ENCODE measurements around the gene REXO5.

The REXO5 gene

DNA sequence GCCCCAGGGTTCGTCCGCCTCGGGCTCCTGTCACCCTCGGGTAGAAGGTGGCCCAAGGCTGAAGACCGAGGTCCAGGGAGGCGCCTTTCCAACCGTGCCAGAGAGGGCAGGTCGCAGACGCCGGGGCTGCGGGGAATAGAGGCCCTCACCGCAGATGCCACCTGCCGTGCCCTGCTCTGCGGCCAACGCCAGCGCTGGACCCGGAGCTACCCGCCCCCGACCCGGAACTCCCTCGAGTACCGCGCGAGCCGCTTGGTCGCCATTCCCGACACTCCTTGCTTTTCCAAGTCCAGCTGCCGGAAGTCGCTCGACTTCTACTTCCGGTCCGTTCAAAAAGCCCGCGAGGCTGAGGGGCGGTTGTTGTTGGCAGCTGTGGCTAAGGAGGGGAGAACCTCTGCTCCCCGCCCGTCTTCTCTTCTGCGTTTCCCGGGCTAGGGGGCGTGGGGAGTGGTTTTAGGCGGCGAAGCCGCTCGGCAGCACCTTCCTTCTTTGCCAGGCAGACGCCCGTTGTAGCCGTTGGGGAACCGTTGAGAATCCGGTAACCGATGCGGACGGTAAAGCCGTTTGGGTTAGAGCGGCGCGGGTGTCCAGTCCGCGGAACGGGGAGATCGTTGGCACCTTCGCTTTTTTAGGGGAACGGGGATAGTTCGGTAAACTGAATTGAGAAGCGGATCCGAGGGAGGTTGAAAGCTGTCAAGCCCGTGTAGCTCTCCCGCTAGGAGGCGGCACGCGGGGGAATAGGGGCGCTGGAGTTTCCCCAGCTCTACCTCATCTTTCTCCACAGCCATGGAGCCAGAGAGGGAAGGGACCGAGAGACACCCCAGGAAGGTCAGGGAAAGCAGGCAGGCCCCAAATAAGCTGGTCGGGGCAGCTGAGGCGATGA, at the start of gene REXO5, which contains the start of gene ERI2 (continued):
- TF ChIP-seq, protein P1, sequence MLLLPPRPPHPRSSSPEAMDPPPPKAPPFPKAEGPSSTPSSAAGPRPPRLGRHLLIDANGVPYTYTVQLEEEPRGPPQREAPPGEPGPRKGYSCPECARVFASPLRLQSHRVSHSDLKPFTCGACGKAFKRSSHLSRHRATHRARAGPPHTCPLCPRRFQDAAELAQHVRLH (tag by site-specific recombination; IDR thresholded peaks at IDR 0.05), result 0 out of 2 replicates have a peak, but pooled peaks have one; percentile 44
- TF ChIP-seq, protein P2, sequence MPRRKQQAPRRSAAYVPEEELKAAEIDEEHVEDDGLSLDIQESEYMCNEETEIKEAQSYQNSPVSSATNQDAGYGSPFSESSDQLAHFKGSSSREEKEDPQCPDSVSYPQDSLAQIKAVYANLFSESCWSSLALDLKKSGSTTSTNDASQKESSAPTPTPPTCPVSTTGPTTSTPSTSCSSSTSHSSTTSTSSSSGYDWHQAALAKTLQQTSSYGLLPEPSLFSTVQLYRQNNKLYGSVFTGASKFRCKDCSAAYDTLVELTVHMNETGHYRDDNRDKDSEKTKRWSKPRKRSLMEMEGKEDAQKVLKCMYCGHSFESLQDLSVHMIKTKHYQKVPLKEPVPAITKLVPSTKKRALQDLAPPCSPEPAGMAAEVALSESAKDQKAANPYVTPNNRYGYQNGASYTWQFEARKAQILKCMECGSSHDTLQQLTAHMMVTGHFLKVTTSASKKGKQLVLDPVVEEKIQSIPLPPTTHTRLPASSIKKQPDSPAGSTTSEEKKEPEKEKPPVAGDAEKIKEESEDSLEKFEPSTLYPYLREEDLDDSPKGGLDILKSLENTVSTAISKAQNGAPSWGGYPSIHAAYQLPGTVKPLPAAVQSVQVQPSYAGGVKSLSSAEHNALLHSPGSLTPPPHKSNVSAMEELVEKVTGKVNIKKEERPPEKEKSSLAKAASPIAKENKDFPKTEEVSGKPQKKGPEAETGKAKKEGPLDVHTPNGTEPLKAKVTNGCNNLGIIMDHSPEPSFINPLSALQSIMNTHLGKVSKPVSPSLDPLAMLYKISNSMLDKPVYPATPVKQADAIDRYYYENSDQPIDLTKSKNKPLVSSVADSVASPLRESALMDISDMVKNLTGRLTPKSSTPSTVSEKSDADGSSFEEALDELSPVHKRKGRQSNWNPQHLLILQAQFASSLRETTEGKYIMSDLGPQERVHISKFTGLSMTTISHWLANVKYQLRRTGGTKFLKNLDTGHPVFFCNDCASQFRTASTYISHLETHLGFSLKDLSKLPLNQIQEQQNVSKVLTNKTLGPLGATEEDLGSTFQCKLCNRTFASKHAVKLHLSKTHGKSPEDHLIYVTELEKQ (tag by site-specific recombination; IDR thresholded peaks at IDR 0.05; ENCODE audit: borderline replicate concordance), result no peak
- TF ChIP-seq ZNF701 (tag by site-specific recombination; IDR thresholded peaks at IDR 0.05) (no peak), KLF9 (tag by site-specific recombination; IDR thresholded peaks at IDR 0.05; ENCODE audit: low read depth) (peak; percentile 87), IKZF3 (tag by site-specific recombination; IDR thresholded peaks at IDR 0.05) (peak; percentile 94), ZFP3 (tag by site-specific recombination; IDR thresholded peaks at IDR 0.05; ENCODE audit: low read depth) (no peak), ZNF596 (tag by site-specific recombination; IDR thresholded peaks at IDR 0.05) (no peak), ZNF138 (tag by site-specific recombination; IDR thresholded peaks at IDR 0.05; ENCODE audit: borderline replicate concordance) (no peak), ZNF48 (tag by site-specific recombination; IDR thresholded peaks at IDR 0.05) (no peak), ZBTB20 (tag by site-specific recombination; IDR thresholded peaks at IDR 0.05) (peak; percentile 94), KLF8 (tag by site-specific recombination; IDR thresholded peaks at IDR 0.05) (peak; percentile 80), ZNF837 (tag by site-specific recombination; IDR thresholded peaks at IDR 0.05) (no peak), ZNF610 (tag by site-specific recombination; IDR thresholded peaks at IDR 0.05; ENCODE audit: borderline replicate concordance) (0 out of 2 replicates have a peak, but pooled peaks have one; percentile 27), BCL11A (tag by site-specific recombination; IDR thresholded peaks at IDR 0.05; ENCODE audit: low read depth) (no peak), ZNF544 (tag by site-specific recombination; IDR thresholded peaks at IDR 0.05) (no peak), HOXA7 (CRISPR knock-in tag; IDR thresholded peaks at IDR 0.05; ENCODE audit: borderline replicate concordance) (no peak), ZNF473 (tag by site-specific recombination; IDR thresholded peaks at IDR 0.05) (no peak), ZBTB21 (tag by site-specific recombination; IDR thresholded peaks at IDR 0.05) (peak; percentile 42; the same call in 1 of the 2 replicates), OSR2 (tag by site-specific recombination; IDR thresholded peaks at IDR 0.05) (peak; percentile 5; the same call in 1 of the 2 replicates), ZBTB17 (tag by site-specific recombination; IDR thresholded peaks at IDR 0.05) (peak; percentile 64; the same call in 1 of the 2 replicates), ZNF791 (tag by site-specific recombination; IDR thresholded peaks at IDR 0.05) (no peak), ZFP69B (tag by site-specific recombination; IDR thresholded peaks at IDR 0.05) (no peak), ZNF121 (tag by site-specific recombination; IDR thresholded peaks at IDR 0.05) (no peak), ZSCAN23 (tag by site-specific recombination; IDR thresholded peaks at IDR 0.05) (no peak), GLIS1 (tag by site-specific recombination; IDR thresholded peaks at IDR 0.05) (no peak), ZNF529 (tag by site-specific recombination; IDR thresholded peaks at IDR 0.05; ENCODE audit: insufficient replicate concordance) (no peak)
- TF ChIP-seq, protein P3, sequence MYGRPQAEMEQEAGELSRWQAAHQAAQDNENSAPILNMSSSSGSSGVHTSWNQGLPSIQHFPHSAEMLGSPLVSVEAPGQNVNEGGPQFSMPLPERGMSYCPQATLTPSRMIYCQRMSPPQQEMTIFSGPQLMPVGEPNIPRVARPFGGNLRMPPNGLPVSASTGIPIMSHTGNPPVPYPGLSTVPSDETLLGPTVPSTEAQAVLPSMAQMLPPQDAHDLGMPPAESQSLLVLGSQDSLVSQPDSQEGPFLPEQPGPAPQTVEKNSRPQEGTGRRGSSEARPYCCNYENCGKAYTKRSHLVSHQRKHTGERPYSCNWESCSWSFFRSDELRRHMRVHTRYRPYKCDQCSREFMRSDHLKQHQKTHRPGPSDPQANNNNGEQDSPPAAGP (tag by site-specific recombination; IDR thresholded peaks at IDR 0.05), result peak; percentile 43
- TF ChIP-seq, protein P4, sequence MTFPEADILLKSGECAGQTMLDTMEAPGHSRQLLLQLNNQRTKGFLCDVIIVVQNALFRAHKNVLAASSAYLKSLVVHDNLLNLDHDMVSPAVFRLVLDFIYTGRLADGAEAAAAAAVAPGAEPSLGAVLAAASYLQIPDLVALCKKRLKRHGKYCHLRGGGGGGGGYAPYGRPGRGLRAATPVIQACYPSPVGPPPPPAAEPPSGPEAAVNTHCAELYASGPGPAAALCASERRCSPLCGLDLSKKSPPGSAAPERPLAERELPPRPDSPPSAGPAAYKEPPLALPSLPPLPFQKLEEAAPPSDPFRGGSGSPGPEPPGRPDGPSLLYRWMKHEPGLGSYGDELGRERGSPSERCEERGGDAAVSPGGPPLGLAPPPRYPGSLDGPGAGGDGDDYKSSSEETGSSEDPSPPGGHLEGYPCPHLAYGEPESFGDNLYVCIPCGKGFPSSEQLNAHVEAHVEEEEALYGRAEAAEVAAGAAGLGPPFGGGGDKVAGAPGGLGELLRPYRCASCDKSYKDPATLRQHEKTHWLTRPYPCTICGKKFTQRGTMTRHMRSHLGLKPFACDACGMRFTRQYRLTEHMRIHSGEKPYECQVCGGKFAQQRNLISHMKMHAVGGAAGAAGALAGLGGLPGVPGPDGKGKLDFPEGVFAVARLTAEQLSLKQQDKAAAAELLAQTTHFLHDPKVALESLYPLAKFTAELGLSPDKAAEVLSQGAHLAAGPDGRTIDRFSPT (tag by site-specific recombination; IDR thresholded peaks at IDR 0.05), result peak; percentile 66
- TF ChIP-seq, protein P5, sequence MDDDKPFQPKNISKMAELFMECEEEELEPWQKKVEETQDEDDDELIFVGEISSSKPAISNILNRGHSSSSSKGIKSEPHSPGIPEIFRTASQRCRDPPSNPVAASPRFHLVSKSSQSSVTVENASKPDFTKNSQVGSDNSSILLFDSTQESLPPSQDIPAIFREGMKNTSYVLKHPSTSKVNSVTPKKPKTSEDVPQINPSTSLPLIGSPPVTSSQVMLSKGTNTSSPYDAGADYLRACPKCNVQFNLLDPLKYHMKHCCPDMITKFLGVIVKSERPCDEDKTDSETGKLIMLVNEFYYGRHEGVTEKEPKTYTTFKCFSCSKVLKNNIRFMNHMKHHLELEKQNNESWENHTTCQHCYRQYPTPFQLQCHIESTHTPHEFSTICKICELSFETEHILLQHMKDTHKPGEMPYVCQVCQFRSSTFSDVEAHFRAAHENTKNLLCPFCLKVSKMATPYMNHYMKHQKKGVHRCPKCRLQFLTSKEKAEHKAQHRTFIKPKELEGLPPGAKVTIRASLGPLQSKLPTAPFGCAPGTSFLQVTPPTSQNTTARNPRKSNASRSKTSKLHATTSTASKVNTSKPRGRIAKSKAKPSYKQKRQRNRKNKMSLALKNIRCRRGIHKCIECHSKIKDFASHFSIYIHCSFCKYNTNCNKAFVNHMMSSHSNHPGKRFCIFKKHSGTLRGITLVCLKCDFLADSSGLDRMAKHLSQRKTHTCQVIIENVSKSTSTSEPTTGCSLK (tag by site-specific recombination; IDR thresholded peaks at IDR 0.05), result no peak
- TF ChIP-seq, protein P6, sequence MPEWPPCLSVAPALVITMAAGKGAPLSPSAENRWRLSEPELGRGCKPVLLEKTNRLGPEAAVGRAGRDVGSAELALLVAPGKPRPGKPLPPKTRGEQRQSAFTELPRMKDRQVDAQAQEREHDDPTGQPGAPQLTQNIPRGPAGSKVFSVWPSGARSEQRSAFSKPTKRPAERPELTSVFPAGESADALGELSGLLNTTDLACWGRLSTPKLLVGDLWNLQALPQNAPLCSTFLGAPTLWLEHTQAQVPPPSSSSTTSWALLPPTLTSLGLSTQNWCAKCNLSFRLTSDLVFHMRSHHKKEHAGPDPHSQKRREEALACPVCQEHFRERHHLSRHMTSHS (tag by site-specific recombination; IDR thresholded peaks at IDR 0.05), result no peak
